Measurements from ENCODE around the gene GBX2.

The GBX2 gene

GRCh38 chr2:236167297-236168109, 683 bp downstream of the GBX2 start:
- DNase-seq (no peak), ATAC-seq (peak; percentile 10)

GRCh38 chr2:236166796-236167296, 1.3 kb downstream of the GBX2 start:
- ATAC-seq (no peak), DNase-seq (no peak)

GRCh38 chr2:236165842-236166795, 2.1 kb downstream of the GBX2 start:
- DNase-seq (no peak), ATAC-seq (no peak)

- no peak for DNase-seq
- ATAC-seq = no peak
Measured at GRCh38 chr2:236164925-236165841, 3.0 kb downstream of the GBX2 start.

GRCh38 chr2:236164201-236164924, 3.8 kb downstream of the GBX2 start:
- no peak for DNase-seq
- no peak for ATAC-seq

GRCh38 chr2:236163471-236164200, 4.5 kb downstream of the GBX2 start:
- ATAC-seq (no peak), DNase-seq (no peak)

- ATAC-seq (no peak), DNase-seq (no peak)
Measured at GRCh38 chr2:236162882-236163470, 5.2 kb downstream of the GBX2 start.

GRCh38 chr2:236162031-236162845, 5.9 kb downstream of the GBX2 start:
- ATAC-seq (no peak), DNase-seq (no peak)

- ATAC-seq = no peak
- DNase-seq = no peak
Measured at GRCh38 chr2:236161531-236161930, 6.7 kb downstream of the GBX2 start.

- DNase-seq (no peak), ATAC-seq (no peak)
Measured at GRCh38 chr2:236161082-236161462, 7.1 kb downstream of the GBX2 start.

- ATAC-seq = no peak
Measured at GRCh38 chr2:236160366-236161081, 7.7 kb downstream of the GBX2 start.

GRCh38 chr2:236159778-236160170, 8.4 kb downstream of the GBX2 start:
- no peak for DNase-seq

More at GRCh38 chr2:236160366-236161081, 7.7 kb downstream of the GBX2 start:
- no peak for DNase-seq

GRCh38 chr2:236158969-236159777, 9.0 kb downstream of the GBX2 start:
- ATAC-seq = no peak
- DNase-seq = no peak

More at GRCh38 chr2:236159778-236160170, 8.4 kb downstream of the GBX2 start:
- no peak for ATAC-seq

- ATAC-seq (no peak), DNase-seq (no peak)
Measured at GRCh38 chr2:236157815-236158498, 10.2 kb downstream of the GBX2 start.

- ATAC-seq (no peak), DNase-seq (no peak)
Measured at GRCh38 chr2:236157366-236157765, 10.8 kb downstream of the GBX2 start.

GRCh38 chr2:236156860-236157194, 11.4 kb downstream of the GBX2 start:
- DNase-seq = no peak
- ATAC-seq = no peak
